ENCODE measurements around the gene NCAN. TPM values are rescaled to one million over a fixed set of nuclear protein-coding genes. Genes with fewer than 3 reads are reported as not detected.

Gene NCAN
- total and polyA plus RNA-seq, 2 of the 8 experiments (the other 6 are each of a cell fraction or from before 2014, with no cell fraction given) = 2.7 TPM

DNA sequence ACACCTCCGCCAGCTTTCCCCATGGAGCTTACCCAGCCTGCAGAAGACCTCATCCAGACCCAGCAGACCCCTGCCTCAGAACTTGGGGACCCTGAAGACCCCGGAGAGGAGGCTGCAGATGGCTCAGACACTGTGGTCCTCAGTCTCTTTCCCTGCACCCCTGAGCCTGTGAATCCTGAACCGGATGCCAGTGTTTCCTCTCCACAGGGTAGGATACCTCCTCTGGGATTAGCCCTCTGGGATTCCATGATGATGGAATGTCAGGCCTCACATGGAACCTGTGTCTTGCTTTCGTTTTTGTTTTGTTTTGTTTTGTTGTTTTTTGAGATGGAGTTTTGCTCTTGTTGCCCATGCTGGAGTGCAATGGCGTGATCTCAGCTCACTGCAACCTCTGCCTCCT is 17.8 kb upstream of the NCAN start (continued):
- TF ChIP-seq CEBPB (IDR thresholded peaks at IDR 0.05; ENCODE audit: low read depth, low read length) (no peak), SIN3A (conservative IDR thresholded peaks at IDR 0.05 in 1 of 2, IDR thresholded peaks at IDR 0.05 in 1 of 2; ENCODE audit: low read depth in 1 of 2, low read length in 2 of 2) (no peak), YY1 (IDR thresholded peaks at IDR 0.05; ENCODE audit: low read depth, low read length) (no peak), FOSL1 (IDR thresholded peaks at IDR 0.05; ENCODE audit: insufficient read depth, low read depth, low read length) (no peak), SP1 (IDR thresholded peaks at IDR 0.05; ENCODE audit: low read depth, low read length) (no peak), JUND (IDR thresholded peaks at IDR 0.05; ENCODE audit: low read length) (no peak)
